ENCODE data around the gene PPP1R13B.

Gene PPP1R13B

GRCh38 chr14:103887170-103887501 lies 39.8 kb upstream of the PPP1R13B start:
- no peak for TF ChIP-seq CTCF (IDR thresholded peaks at IDR 0.05; ENCODE audit: low read depth, low read length)
- DNase-seq, result no peak
- Histone ChIP-seq H3K27me3 (no peaks in the 10 kb centered on the region), H3K4me3 (ENCODE audit: low read depth, low read length) (no peak overlapping the region), H3K4me1 (peaks cover 18% of the 10 kb centered on the region), H3K9me3 (no peaks in the 10 kb centered on the region), H3K36me3 (no peaks in the 10 kb centered on the region)

- Histone ChIP-seq H3K9me3 (no peaks in the 10 kb centered on the region), H3K4me3 (ENCODE audit: low read depth, low read length) (no peak overlapping the region), H3K4me1 (peaks cover 24% of the 10 kb centered on the region), H3K27me3 (no peaks in the 10 kb centered on the region), H3K36me3 (no peaks in the 10 kb centered on the region)
- peak; percentile 35 for TF ChIP-seq CTCF (IDR thresholded peaks at IDR 0.05; ENCODE audit: low read depth, low read length)
- no peak for DNase-seq
Observed at GRCh38 chr14:103886304-103887169, 39.2 kb upstream of the PPP1R13B start.

- Histone ChIP-seq H3K4me1 (peaks cover 34% of the 10 kb centered on the region), H3K36me3 (no peaks in the 10 kb centered on the region), H3K27me3 (no peaks in the 10 kb centered on the region), H3K4me3 (ENCODE audit: low read depth, low read length) (no peak overlapping the region), H3K9me3 (no peaks in the 10 kb centered on the region)
- TF ChIP-seq CTCF (IDR thresholded peaks at IDR 0.05; ENCODE audit: low read depth, low read length), result no peak
- DNase-seq, result no peak
Observed at GRCh38 chr14:103885509-103885932, 38.1 kb upstream of the PPP1R13B start.

- peaks cover 41% of the 10 kb centered on the region for H3K4me1 ChIP-seq
- DNase-seq, result no peak
- H3K9me3 ChIP-seq, result no peaks in the 10 kb centered on the region
Observed at GRCh38 chr14:103884854-103885253, 37.5 kb upstream of the PPP1R13B start.

GRCh38 chr14:103883263-103883523 lies 35.8 kb upstream of the PPP1R13B start:
- H3K4me3 ChIP-seq (ENCODE audit: low read depth, low read length), result no peak overlapping the region
- H3K4me1 ChIP-seq, result peaks cover 37% of the 10 kb centered on the region
- no peaks in the 10 kb centered on the region for H3K36me3 ChIP-seq
- no peak for TF ChIP-seq CTCF (IDR thresholded peaks at IDR 0.05; ENCODE audit: low read depth, low read length)
- no peaks in the 10 kb centered on the region for H3K27me3 ChIP-seq
- no peaks in the 10 kb centered on the region for H3K9me3 ChIP-seq
- DNase-seq, result no peak

More at GRCh38 chr14:103884854-103885253, 37.5 kb upstream of the PPP1R13B start:
- H3K36me3 ChIP-seq, result no peaks in the 10 kb centered on the region
- H3K27me3 ChIP-seq, result no peaks in the 10 kb centered on the region
- H3K4me3 ChIP-seq (ENCODE audit: low read depth, low read length), result no peak overlapping the region
- no peak for TF ChIP-seq CTCF (IDR thresholded peaks at IDR 0.05; ENCODE audit: low read depth, low read length)

- TF ChIP-seq CTCF (IDR thresholded peaks at IDR 0.05; ENCODE audit: low read depth, low read length), result no peak
- H3K36me3 ChIP-seq, result no peaks in the 10 kb centered on the region
- peaks cover 37% of the 10 kb centered on the region for H3K4me1 ChIP-seq
- H3K4me3 ChIP-seq (ENCODE audit: low read depth, low read length), result no peak overlapping the region
- H3K27me3 ChIP-seq, result no peaks in the 10 kb centered on the region
- H3K9me3 ChIP-seq, result no peaks in the 10 kb centered on the region
- peak; percentile 80 for DNase-seq
Observed at GRCh38 chr14:103882503-103883262, 35.3 kb upstream of the PPP1R13B start.

All from BE2C (cell line).